Measurements from ENCODE around the gene PIP5K1C.
"Not testable (repeated sequence)": the region's sequence is repeated elsewhere in the genome, so short reads cannot be mapped to it uniquely, and the experiment has no call there.

The PIP5K1C gene

GRCh38 chr19:3673506-3674439 lies 26.5 kb downstream of the PIP5K1C start:
- DNase-seq: no peak

GRCh38 chr19:3672993-3673392 lies 27.3 kb downstream of the PIP5K1C start:
- no peak for DNase-seq

GRCh38 chr19:3672575-3672948 lies 27.7 kb downstream of the PIP5K1C start:
- DNase-seq: no peak

DNA sequence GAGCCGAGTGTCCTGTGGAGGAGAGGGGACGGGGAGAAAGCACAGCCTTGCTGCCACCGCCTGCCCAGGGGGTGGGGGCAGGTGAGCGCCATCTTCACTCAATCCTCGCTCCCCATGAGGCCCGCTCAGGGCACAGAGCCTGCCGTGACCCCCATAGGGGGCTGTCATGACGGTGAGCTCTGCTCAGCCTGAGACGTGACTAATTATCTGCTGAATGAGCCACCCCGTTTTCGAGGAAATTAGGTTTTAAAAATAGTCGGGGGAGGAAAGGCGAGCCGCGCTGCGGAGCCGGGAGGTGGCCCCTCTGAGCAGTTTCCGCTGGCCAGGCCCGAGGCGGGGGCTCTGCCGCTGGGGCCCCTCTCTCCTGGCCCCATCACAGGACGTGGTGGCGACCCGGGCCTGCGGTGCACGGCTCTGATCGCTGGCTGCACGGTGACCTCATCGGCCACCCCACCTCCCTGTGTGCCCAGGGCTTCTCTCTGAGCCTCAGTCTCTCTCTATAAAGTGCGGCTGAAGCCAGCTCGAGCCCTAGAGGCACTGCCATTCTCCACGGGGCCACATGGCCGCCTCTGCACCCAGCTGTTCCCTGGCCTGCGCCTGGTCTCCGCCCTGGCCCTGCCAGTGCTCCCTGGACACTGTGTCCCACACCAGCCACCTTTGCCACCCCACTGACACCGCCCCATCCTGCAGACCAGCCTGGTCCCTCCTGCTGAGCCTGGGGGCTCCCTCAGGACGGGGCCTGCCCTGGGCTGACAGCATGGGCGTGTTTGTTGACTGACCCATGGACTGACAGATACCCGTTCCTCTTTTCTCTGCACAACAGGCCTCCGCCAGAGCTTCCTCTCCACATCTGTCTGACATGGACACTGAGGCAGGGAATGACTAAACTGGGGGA lies 28.3 kb downstream of the PIP5K1C start:
- DNase-seq: no peak

GRCh38 chr19:3670796-3671679 lies 29.2 kb downstream of the PIP5K1C start:
- no peak for DNase-seq

DNA sequence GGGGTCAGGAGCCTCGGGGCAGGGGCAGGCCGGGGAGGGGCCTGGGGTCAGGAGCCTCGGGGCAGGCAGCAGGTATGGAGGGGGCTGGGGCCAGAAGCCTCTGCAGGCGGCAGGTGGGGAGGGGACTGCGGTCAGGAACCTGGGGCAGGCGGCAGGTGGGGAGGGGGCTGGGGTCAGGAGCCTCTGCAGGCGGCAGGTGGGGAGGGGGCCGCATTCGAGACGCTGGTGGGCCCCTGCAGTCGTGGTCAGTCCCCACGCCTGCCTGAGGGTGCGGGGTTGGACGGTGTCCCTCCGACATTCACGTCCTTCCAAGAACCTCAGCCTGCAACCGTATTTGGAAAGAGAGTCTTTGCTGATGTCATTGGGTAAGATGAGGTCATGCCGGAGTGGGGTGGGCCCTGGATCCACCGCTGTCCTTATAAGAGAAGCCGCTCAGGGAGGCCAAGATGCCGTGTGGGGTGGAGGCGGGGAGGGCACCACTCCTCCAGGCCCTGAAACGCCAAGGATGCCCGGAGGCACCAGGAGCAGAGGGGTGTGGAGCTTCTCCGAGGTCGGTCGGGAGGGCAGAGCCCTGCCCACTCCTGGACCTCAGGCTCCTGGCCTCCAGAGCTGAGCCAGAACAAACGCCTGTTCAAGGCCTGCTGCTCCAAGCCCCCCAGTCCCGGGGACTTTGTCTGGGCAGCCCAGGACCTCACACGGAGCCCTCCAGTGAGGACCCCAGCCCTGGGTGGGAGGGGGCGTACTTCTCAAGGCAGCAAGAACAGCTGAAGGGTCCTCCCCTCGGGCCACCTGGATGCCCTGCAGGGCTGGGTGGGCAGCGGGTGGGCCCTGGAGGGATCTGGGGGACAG lies 30.1 kb downstream of the PIP5K1C start:
- DNase-seq: no peak

DNA sequence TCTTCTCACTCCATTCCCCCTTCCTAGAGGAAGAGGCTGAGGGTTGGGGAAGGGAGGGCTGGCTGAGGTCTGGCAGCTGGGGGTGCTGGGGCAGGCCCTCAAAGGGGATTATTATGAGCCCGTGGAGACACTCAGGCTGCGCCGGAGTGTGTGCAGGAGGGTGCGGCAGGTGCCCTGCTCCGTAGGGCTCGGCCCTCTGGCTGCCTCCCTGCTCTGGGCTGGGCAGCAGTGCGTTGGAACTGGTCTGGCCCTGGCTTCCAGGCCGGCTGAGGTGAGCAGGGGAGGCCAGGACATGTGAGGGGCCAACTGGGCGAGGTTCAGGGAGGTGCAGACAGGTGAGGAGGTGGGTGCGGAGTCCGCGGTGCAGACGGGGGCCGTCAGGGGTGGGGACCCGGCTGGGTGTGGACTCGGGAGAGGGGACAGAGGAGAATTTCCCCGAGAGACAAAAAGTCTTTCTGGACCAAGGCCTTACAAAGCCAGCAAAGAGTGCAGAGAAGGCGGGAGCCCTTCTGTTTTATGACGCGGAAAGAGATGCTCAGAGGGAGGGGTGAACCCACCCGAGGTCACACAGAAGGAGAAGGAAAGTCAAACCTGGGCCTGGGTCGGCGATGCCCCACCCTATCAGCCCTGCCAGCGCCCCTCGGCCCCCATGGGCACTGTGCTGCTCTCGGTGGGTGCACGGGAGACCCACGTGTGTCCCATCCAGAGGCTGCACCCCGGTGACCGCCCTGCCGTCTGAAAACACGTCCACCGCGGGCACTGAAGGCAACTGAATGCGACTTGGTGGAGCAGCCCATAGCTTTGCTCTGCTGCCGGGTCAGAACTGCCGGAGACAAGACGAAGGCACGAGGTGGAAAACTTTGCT lies 31.0 kb downstream of the PIP5K1C start:
- no peak for DNase-seq

- no peak for DNase-seq
Observed at GRCh38 chr19:3668331-3669081, 31.8 kb downstream of the PIP5K1C start.

DNA sequence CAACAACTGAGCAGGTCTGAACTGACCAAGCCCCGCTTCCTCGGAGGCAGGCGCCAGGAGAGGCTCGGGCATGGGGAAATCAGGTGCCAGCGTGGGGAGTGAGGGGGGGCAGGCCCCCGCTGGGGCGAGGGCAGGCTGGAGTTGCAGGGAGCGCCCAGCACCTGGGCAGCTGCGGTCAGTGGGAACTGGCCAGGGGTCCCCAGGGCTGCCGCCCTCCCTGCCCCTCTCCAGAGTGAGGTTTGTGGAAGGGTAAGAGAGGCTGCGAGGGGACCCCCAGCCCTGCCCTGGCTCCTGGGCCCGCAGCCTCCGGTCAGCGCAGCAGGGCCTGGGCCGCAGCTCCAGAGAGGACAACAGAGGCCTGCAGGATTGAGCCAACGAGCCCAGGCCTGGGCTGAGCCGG lies 32.5 kb downstream of the PIP5K1C start:
- no peak for DNase-seq

- no peak for DNase-seq
Observed at GRCh38 chr19:3667037-3667638, 33.1 kb downstream of the PIP5K1C start.

GRCh38 chr19:3666545-3666856 lies 33.8 kb downstream of the PIP5K1C start:
- DNase-seq: not testable (repeated sequence)

- peak in 1 of 2 experiments; percentile 17 for DNase-seq
Observed at GRCh38 chr19:3665681-3666544, 34.4 kb downstream of the PIP5K1C start.

DNA sequence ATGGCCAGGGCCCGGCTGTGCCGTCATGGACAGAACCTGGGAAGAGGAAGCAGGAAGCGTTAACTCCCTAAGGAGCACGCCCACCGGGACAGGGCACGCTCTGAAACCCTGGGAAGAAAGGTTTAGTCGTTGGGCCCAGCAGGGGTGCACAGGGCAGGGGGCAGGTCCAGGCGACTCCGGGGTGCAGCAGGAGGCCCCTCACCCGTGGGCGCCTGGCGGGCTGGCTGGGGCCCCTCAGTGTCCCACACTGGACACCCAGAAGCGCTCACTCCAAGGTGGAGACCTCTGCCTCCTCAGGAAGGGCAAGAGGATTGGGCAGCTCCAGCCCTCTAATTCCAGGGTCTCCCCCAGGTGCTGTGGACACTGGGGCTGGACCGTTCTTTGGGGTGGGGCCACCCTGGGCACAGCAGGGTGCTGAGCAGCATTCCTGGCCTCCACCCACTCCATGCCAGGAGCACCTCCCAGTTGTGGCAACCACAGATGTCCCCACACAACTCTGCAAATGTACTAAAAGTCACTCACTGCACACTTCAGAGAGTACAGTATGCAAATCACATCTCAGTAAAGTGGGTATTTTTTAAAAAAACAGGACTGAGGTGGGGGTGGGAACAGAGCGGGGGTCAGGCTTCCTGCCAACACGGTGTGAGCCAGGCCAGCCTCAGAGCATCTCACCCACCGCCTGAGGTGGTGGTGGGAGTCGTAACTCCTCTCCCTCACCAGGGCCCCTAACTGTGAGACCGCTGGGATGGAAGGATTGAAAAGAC lies 35.2 kb downstream of the PIP5K1C start:
- no peak for DNase-seq

DNA sequence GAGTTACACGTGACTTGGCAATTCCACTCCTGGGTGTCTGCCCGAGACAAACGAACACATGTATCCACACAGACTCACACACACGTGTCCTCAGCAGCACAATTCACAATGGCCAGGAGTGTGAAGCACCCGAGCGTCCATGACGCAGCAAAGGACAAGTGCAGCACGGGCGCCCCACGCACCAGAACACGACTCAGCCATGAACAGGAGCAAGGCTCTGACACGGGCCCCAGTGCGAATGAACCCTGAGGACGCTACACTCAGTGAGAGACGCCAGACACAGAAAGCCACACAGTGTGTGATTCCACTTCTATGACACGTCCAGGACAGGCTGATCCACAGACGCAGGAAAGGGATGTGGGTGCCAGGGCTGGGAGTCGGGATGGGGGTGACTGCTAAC lies 36.4 kb downstream of the PIP5K1C start:
- DNase-seq: no peak

- DNase-seq: no peak
Observed at GRCh38 chr19:3661284-3662238, 38.7 kb downstream of the PIP5K1C start.

GRCh38 chr19:3660493-3661219 lies 39.6 kb downstream of the PIP5K1C start:
- DNase-seq: no peak
